ENCODE results near the gene MAP2K7.
"Not testable (repeated sequence)": the region's sequence is repeated elsewhere in the genome, so short reads cannot be mapped to it uniquely, and the experiment has no call there.

MAP2K7 gene

GRCh38 chr19:7887408-7888144 is 16.1 kb upstream of the MAP2K7 start:
- Mint-ChIP-seq H3K36me3 (ENCODE audit: low read depth) (no peaks in the 10 kb centered on the region), H3K4me3 (no peak overlapping the region), H3K9me3 (no peaks in the 10 kb centered on the region), H3K4me1 (ENCODE audit: low read depth) (no peaks in the 10 kb centered on the region), H3K27me3 (ENCODE audit: low read depth) (peaks cover 9% of the 10 kb centered on the region), H3K27ac (no peak overlapping the region)
- DNase-seq (ENCODE audit: low spot score) = no peak

- H3K27ac Mint-ChIP-seq = no peak within 1 kb of the TSS
- peak; percentile 39 for DNase-seq (ENCODE audit: low spot score)
- H3K27me3 Mint-ChIP-seq (ENCODE audit: low read depth) = peaks cover 9% of the 10 kb centered on the region
- no peaks in the 10 kb centered on the region for H3K4me1 Mint-ChIP-seq (ENCODE audit: low read depth)
- no peaks in the 10 kb centered on the region for H3K36me3 Mint-ChIP-seq (ENCODE audit: low read depth)
- no peak within 1 kb of the TSS for H3K4me3 Mint-ChIP-seq
- H3K9me3 Mint-ChIP-seq = no peaks in the 10 kb centered on the region
Measured at GRCh38 chr19:7888145-7888825, 15.4 kb upstream of the MAP2K7 start, which contains the start of gene LRRC8E. Gene LRRC8E (plus strand): TSS chr19:7888510. CDS start chr19:7895604, 7,094 bp downstream.

GRCh38 chr19:7888826-7889217 is 14.9 kb upstream of the MAP2K7 start:
- Mint-ChIP-seq H3K27ac (no peak overlapping the region), H3K4me1 (ENCODE audit: low read depth) (no peaks in the 10 kb centered on the region), H3K36me3 (ENCODE audit: low read depth) (no peaks in the 10 kb centered on the region), H3K4me3 (no peak overlapping the region), H3K9me3 (no peaks in the 10 kb centered on the region), H3K27me3 (ENCODE audit: low read depth) (peaks cover 9% of the 10 kb centered on the region)
- no peak for DNase-seq (ENCODE audit: low spot score)

- not testable (repeated sequence) for H3K4me1 Mint-ChIP-seq (ENCODE audit: low read depth); H3K4me3 Mint-ChIP-seq; H3K27me3 Mint-ChIP-seq (ENCODE audit: low read depth); H3K27ac Mint-ChIP-seq; DNase-seq (ENCODE audit: low spot score); H3K9me3 Mint-ChIP-seq; H3K36me3 Mint-ChIP-seq (ENCODE audit: low read depth)
Measured at GRCh38 chr19:7893362-7894101, 10.1 kb upstream of the MAP2K7 start.

GRCh38 chr19:7894612-7895309 is 8.9 kb upstream of the MAP2K7 start:
- Mint-ChIP-seq H3K36me3 (ENCODE audit: low read depth) (no peaks in the 10 kb centered on the region), H3K27ac (no peak overlapping the region), H3K4me1 (ENCODE audit: low read depth) (no peaks in the 10 kb centered on the region), H3K9me3 (no peaks in the 10 kb centered on the region), H3K27me3 (ENCODE audit: low read depth) (no peaks in the 10 kb centered on the region), H3K4me3 (no peak overlapping the region)
- DNase-seq (ENCODE audit: low spot score) = no peak

GRCh38 chr19:7895565-7895964 is 8.1 kb upstream of the MAP2K7 start:
- Mint-ChIP-seq H3K4me1 (ENCODE audit: low read depth) (no peaks in the 10 kb centered on the region), H3K27me3 (ENCODE audit: low read depth) (no peaks in the 10 kb centered on the region), H3K36me3 (ENCODE audit: low read depth) (no peaks in the 10 kb centered on the region), H3K4me3 (no peak overlapping the region), H3K27ac (no peak overlapping the region), H3K9me3 (no peaks in the 10 kb centered on the region)
- no peak for DNase-seq (ENCODE audit: low spot score)

- Mint-ChIP-seq H3K27me3 (ENCODE audit: low read depth) (no peaks in the 10 kb centered on the region), H3K27ac (no peak overlapping the region), H3K4me3 (no peak overlapping the region), H3K9me3 (no peaks in the 10 kb centered on the region), H3K4me1 (ENCODE audit: low read depth) (peaks cover 1% of the 10 kb centered on the region), H3K36me3 (ENCODE audit: low read depth) (no peaks in the 10 kb centered on the region)
- DNase-seq (ENCODE audit: low spot score) = no peak
Measured at GRCh38 chr19:7897292-7897691, 6.4 kb upstream of the MAP2K7 start.

GRCh38 chr19:7898967-7899366 is 4.7 kb upstream of the MAP2K7 start:
- peaks cover 10% of the 10 kb centered on the region for H3K4me1 Mint-ChIP-seq (ENCODE audit: low read depth)
- no peaks in the 10 kb centered on the region for H3K9me3 Mint-ChIP-seq
- no peak for DNase-seq (ENCODE audit: low spot score)
- no peaks in the 10 kb centered on the region for H3K36me3 Mint-ChIP-seq (ENCODE audit: low read depth)
- H3K4me3 Mint-ChIP-seq = no peak overlapping the region
- H3K27ac Mint-ChIP-seq = no peak overlapping the region
- peaks cover 3% of the 10 kb centered on the region for H3K27me3 Mint-ChIP-seq (ENCODE audit: low read depth)

GRCh38 chr19:7899751-7900378 is 3.8 kb upstream of the MAP2K7 start:
- Mint-ChIP-seq H3K9me3 (no peaks in the 10 kb centered on the region), H3K27me3 (ENCODE audit: low read depth) (peaks cover 3% of the 10 kb centered on the region), H3K4me1 (ENCODE audit: low read depth) (peaks cover 14% of the 10 kb centered on the region), H3K36me3 (ENCODE audit: low read depth) (peaks cover 5% of the 10 kb centered on the region), H3K27ac (no peak overlapping the region), H3K4me3 (no peak overlapping the region)
- DNase-seq (ENCODE audit: low spot score) = no peak

GRCh38 chr19:7900401-7900870 is 3.2 kb upstream of the MAP2K7 start:
- H3K9me3 Mint-ChIP-seq = no peaks in the 10 kb centered on the region
- no peak overlapping the region for H3K4me3 Mint-ChIP-seq
- DNase-seq (ENCODE audit: low spot score) = no peak
- peaks cover 3% of the 10 kb centered on the region for H3K27me3 Mint-ChIP-seq (ENCODE audit: low read depth)
- H3K36me3 Mint-ChIP-seq (ENCODE audit: low read depth) = peaks cover 8% of the 10 kb centered on the region
- no peak overlapping the region for H3K27ac Mint-ChIP-seq
- peaks cover 18% of the 10 kb centered on the region for H3K4me1 Mint-ChIP-seq (ENCODE audit: low read depth)

- H3K4me1 Mint-ChIP-seq (ENCODE audit: low read depth) = peaks cover 22% of the 10 kb centered on the region
- H3K36me3 Mint-ChIP-seq (ENCODE audit: low read depth) = peaks cover 12% of the 10 kb centered on the region
- no peak overlapping the region for H3K4me3 Mint-ChIP-seq
- H3K9me3 Mint-ChIP-seq = no peaks in the 10 kb centered on the region
- DNase-seq (ENCODE audit: low spot score) = no peak
- H3K27me3 Mint-ChIP-seq (ENCODE audit: low read depth) = peaks cover 3% of the 10 kb centered on the region
- H3K27ac Mint-ChIP-seq = no peak overlapping the region
Measured at GRCh38 chr19:7900931-7901330, 2.7 kb upstream of the MAP2K7 start.

GRCh38 chr19:7901337-7901736 is 2.3 kb upstream of the MAP2K7 start:
- peaks cover 22% of the 10 kb centered on the region for H3K4me1 Mint-ChIP-seq (ENCODE audit: low read depth)
- H3K27me3 Mint-ChIP-seq (ENCODE audit: low read depth) = peaks cover 3% of the 10 kb centered on the region
- peaks cover 12% of the 10 kb centered on the region for H3K36me3 Mint-ChIP-seq (ENCODE audit: low read depth)
- H3K4me3 Mint-ChIP-seq = no peak overlapping the region
- H3K9me3 Mint-ChIP-seq = no peaks in the 10 kb centered on the region
- H3K27ac Mint-ChIP-seq = no peak overlapping the region
- DNase-seq (ENCODE audit: low spot score) = no peak

GRCh38 chr19:7902796-7903243 is 857 bp upstream of the MAP2K7 start:
- peaks cover 22% of the 10 kb centered on the region for H3K4me1 Mint-ChIP-seq (ENCODE audit: low read depth)
- peak overlapping the region; percentile 88 for H3K4me3 Mint-ChIP-seq
- peaks cover 3% of the 10 kb centered on the region for H3K27me3 Mint-ChIP-seq (ENCODE audit: low read depth)
- H3K9me3 Mint-ChIP-seq = no peaks in the 10 kb centered on the region
- peaks cover 12% of the 10 kb centered on the region for H3K36me3 Mint-ChIP-seq (ENCODE audit: low read depth)
- peak overlapping the region; percentile 92 for H3K27ac Mint-ChIP-seq
- no peak for DNase-seq (ENCODE audit: low spot score)

Data from T-helper 2 cell treated with Interferon-gamma antibody and Interleukin-4, amounts not matched to agents 5 μg/mL and 100 μg/mL, for 36 hours (primary cell).